MM.1S (cell line): ENCODE measurements around the gene HRH3.

Experiments used
- DNase-seq: peaks from one replicate; pipeline ENCODE4 v3.0.0-alpha.2; 2015
- H2AFZ ChIP-seq: fragments of 300-600 bp; sonication (generic); 2 replicates; pipeline ENCODE4 v1.6.0; 2016; ENCODE audit warnings: antibody characterized with exemption, low read length
- H3F3A ChIP-seq: fragments of 300-600 bp; sonication (generic); 2 replicates; pipeline ENCODE4 v1.6.1; 2016; ENCODE audit warnings: mild to moderate bottlenecking, antibody characterized with exemption, low read length, moderate library complexity, mixed read lengths; ENCODE audit not compliant: insufficient read depth
- H3K27ac ChIP-seq: fragments of 300-600 bp; sonication (generic); 2 replicates; pipeline ENCODE4 v1.5.1; 2016; ENCODE audit warnings: mild to moderate bottlenecking, low read length
- H3K27me3 ChIP-seq: fragments of 300-600 bp; sonication (generic); replicated peaks from 2 replicates; pipeline ENCODE4 v1.6.0; 2016; ENCODE audit warnings: low read length; ENCODE audit not compliant: insufficient read depth
- H3K36me3 ChIP-seq: fragments of 300-600 bp; sonication (generic); replicated peaks from 2 replicates; pipeline ENCODE4 v1.6.1; 2016; ENCODE audit warnings: mild to moderate bottlenecking, low read length, mixed read lengths; ENCODE audit not compliant: insufficient read depth
- H3K4me1 ChIP-seq: fragments of 300-600 bp; sonication (generic); 2 replicates; pipeline ENCODE4 v1.6.1; 2016; ENCODE audit warnings: low read length, mixed read lengths
- H3K4me2 ChIP-seq: fragments of 300-600 bp; sonication (generic); 2 replicates; pipeline ENCODE4 v1.6.0; 2016; ENCODE audit warnings: low read depth, low read length
- H3K4me3 ChIP-seq: fragments of 300-600 bp; sonication (generic); 2 replicates; pipeline ENCODE4 v1.5.1; 2016; ENCODE audit warnings: low read length, mixed read lengths
- H3K79me2 ChIP-seq: fragments of 300-600 bp; sonication (generic); 2 replicates; pipeline ENCODE4 v1.6.1; 2016; ENCODE audit warnings: mixed run types, low read length, mixed read lengths
- H3K9ac ChIP-seq: fragments of 300-600 bp; sonication (generic); 2 replicates; pipeline ENCODE4 v1.6.1; 2016; ENCODE audit warnings: low read length, mixed read lengths
- H3K9me2 ChIP-seq: fragments of 300-600 bp; sonication (generic); replicated peaks from 2 replicates; pipeline ENCODE4 v1.6.1; 2016; ENCODE audit warnings: mild to moderate bottlenecking, low read length, mixed read lengths; ENCODE audit not compliant: insufficient read depth
- H3K9me3 ChIP-seq: fragments of 300-600 bp; sonication (generic); replicated peaks from 2 replicates; pipeline ENCODE4 v1.6.1; 2016; ENCODE audit warnings: mild to moderate bottlenecking, low read length, mixed read lengths; ENCODE audit not compliant: insufficient read depth
- H4K20me1 ChIP-seq: fragments of 300-600 bp; sonication (generic); 2 replicates; pipeline ENCODE4 v1.6.1; 2016; ENCODE audit warnings: mild to moderate bottlenecking, low read length, moderate library complexity, mixed read lengths; ENCODE audit not compliant: insufficient read depth
- CTCF ChIP-seq: fragments of 300-600 bp; sonication (generic); IDR thresholded peaks from 2 replicates; pipeline ENCODE4 v1.5.1; 2016; ENCODE audit warnings: antibody characterized with exemption, low read length, mixed read lengths
- EZH2 ChIP-seq: fragments of 300-600 bp; sonication (generic); optimal IDR thresholded peaks from 2 replicates; pipeline ENCODE3; 2017; ENCODE audit warnings: low read depth, mild to moderate bottlenecking, antibody characterized with exemption, low read length, mixed read lengths
- EZH2phosphoT487 ChIP-seq: fragments of 300-600 bp; sonication (generic); IDR thresholded peaks from 2 replicates; pipeline ENCODE4 v1.6.1; 2018; ENCODE audit warnings: antibody characterized with exemption, low read length

Gene HRH3

GRCh38 chr20:62176866-62177265 is 43.2 kb downstream of the HRH3 start:
- TF ChIP-seq CTCF, result no peak
- no peak for TF ChIP-seq EZH2phosphoT487
- TF ChIP-seq EZH2, result no peak
- Histone ChIP-seq H3K4me2 (no peak overlapping the region), H3K27me3 (no peaks in the 10 kb centered on the region), H3K4me3 (no peak overlapping the region), H3K9ac (no peak overlapping the region), H3K4me1 (peaks cover 3% of the 10 kb centered on the region), H2AFZ (no peak overlapping the region), H3K9me3 (no peaks in the 10 kb centered on the region), H3K79me2 (0 out of 2 replicates have a peak, but pooled peaks cover 2% of the 10 kb centered on the region), H3K36me3 (no peaks in the 10 kb centered on the region), H3F3A (0 out of 2 replicates have a peak, but pooled peaks cover 2% of the 10 kb centered on the region), H3K27ac (no peak overlapping the region), H3K9me2 (no peaks in the 10 kb centered on the region), H4K20me1 (no peaks in the 10 kb centered on the region)
- DNase-seq, result no peak

GRCh38 chr20:62175711-62176110 is 44.4 kb downstream of the HRH3 start:
- Histone ChIP-seq H3K79me2 (no peaks in the 10 kb centered on the region), H3K9me2 (no peaks in the 10 kb centered on the region), H3K27ac (no peak overlapping the region), H3K27me3 (no peaks in the 10 kb centered on the region), H3K9me3 (no peaks in the 10 kb centered on the region), H3F3A (no peaks in the 10 kb centered on the region), H3K4me2 (no peak overlapping the region), H3K9ac (no peak overlapping the region), H3K4me1 (no peaks in the 10 kb centered on the region), H3K36me3 (no peaks in the 10 kb centered on the region), H2AFZ (no peak overlapping the region), H4K20me1 (no peaks in the 10 kb centered on the region), H3K4me3 (no peak overlapping the region)
- no peak for TF ChIP-seq EZH2phosphoT487
- TF ChIP-seq EZH2, result no peak
- TF ChIP-seq CTCF, result no peak
- DNase-seq, result no peak

- H3K4me3 ChIP-seq, result no peak overlapping the region
- no peaks in the 10 kb centered on the region for H3K79me2 ChIP-seq
- no peak for DNase-seq
- H4K20me1 ChIP-seq, result no peaks in the 10 kb centered on the region
- H3K9me3 ChIP-seq, result no peaks in the 10 kb centered on the region
- H2AFZ ChIP-seq, result no peak overlapping the region
- H3K4me1 ChIP-seq, result no peaks in the 10 kb centered on the region
- H3K36me3 ChIP-seq, result no peaks in the 10 kb centered on the region
- no peaks in the 10 kb centered on the region for H3K27me3 ChIP-seq
- no peak overlapping the region for H3K4me2 ChIP-seq
- H3K9ac ChIP-seq, result no peak overlapping the region
- no peaks in the 10 kb centered on the region for H3K9me2 ChIP-seq
- TF ChIP-seq EZH2phosphoT487, result no peak
- no peak for TF ChIP-seq EZH2
- no peak for TF ChIP-seq CTCF
- no peaks in the 10 kb centered on the region for H3F3A ChIP-seq
- H3K27ac ChIP-seq, result no peak overlapping the region
Measured at GRCh38 chr20:62174870-62175624, 45.0 kb downstream of the HRH3 start.
